ENCODE data around the gene MRPL54.

MRPL54 gene

GRCh38 chr19:3783660-3784584 is 21.4 kb downstream of the MRPL54 start:
- peak; percentile 66 for ATAC-seq
- TF ChIP-seq GLIS3 (CRISPR knock-in tag; IDR thresholded peaks at IDR 0.05) (no peak), TSHZ2 (CRISPR knock-in tag; IDR thresholded peaks at IDR 0.05) (no peak), ZC3H10 (CRISPR knock-in tag; IDR thresholded peaks at IDR 0.05) (no peak), ISL1 (CRISPR knock-in tag; IDR thresholded peaks at IDR 0.05) (no peak), TOX (CRISPR knock-in tag; IDR thresholded peaks at IDR 0.05; ENCODE audit: borderline replicate concordance) (no peak), ZNF565 (CRISPR knock-in tag; conservative IDR thresholded peaks at IDR 0.05; ENCODE audit: low read depth) (no peak), ESRRG (CRISPR knock-in tag; IDR thresholded peaks at IDR 0.05) (no peak), PPARA (CRISPR knock-in tag; IDR thresholded peaks at IDR 0.05; ENCODE audit: borderline replicate concordance) (no peak)

DNA sequence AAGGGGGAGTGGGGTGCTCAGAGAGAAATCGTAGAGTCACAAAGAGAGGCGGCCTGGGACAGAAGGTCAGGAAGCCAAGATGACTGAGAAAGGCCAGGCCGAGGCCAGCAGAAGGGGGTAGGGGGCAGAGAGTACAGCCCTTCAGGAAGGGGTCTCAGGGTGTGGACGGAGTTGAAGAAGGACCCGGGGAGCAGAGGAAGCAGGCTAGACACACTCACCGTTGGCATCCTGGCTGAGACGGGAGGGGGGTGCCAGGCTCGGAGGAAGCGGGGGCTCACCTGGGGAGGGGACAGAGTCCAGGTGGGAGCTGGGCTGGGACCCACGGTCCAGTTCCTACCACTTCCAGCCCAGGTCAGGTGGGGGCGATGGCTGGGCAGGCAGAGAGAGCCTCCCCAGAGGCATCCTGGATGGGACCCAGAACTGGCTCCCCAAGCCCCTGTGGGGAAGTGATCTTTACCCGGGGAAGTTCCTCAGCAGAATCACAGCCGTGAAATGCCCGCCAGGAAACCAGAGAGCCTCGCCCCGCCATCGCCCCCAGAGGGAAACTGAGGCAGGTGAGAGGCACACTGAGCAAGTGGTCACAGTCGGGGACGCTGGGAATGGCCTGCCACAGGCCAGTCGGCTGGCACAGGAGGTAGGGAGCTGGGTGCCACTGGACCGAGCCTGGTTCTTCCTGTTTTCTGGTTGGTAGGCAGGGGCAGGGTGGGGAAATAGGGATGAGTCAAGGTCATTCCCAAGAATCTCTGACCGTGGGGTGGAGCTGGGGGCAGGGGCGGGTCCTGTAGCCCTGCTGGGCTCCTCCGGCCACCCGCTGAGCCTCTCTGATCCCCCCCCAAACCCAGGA is 22.3 kb downstream of the MRPL54 start:
- TF ChIP-seq ARNTL (CRISPR knock-in tag; IDR thresholded peaks at IDR 0.05; ENCODE audit: borderline replicate concordance, low read depth) (no peak), CREB5 (CRISPR knock-in tag; IDR thresholded peaks at IDR 0.05; ENCODE audit: low read depth) (no peak), CSDC2 (CRISPR knock-in tag; IDR thresholded peaks at IDR 0.05) (no peak), ZNF70 (CRISPR knock-in tag; IDR thresholded peaks at IDR 0.05) (no peak), TOX (CRISPR knock-in tag; IDR thresholded peaks at IDR 0.05; ENCODE audit: borderline replicate concordance) (no peak), GLIS3 (CRISPR knock-in tag; IDR thresholded peaks at IDR 0.05) (no peak), PPARA (CRISPR knock-in tag; IDR thresholded peaks at IDR 0.05; ENCODE audit: borderline replicate concordance) (no peak), TCF4 (CRISPR knock-in tag; IDR thresholded peaks at IDR 0.05; ENCODE audit: borderline replicate concordance) (no peak), ZFP3 (CRISPR knock-in tag; IDR thresholded peaks at IDR 0.05) (no peak), SNAI2 (CRISPR knock-in tag; IDR thresholded peaks at IDR 0.05) (no peak), ESRRG (CRISPR knock-in tag; IDR thresholded peaks at IDR 0.05) (no peak), OSR1 (CRISPR knock-in tag; IDR thresholded peaks at IDR 0.05) (no peak), POU6F1 (CRISPR knock-in tag; IDR thresholded peaks at IDR 0.05; ENCODE audit: borderline replicate concordance, low read depth) (no peak), ZC3H10 (CRISPR knock-in tag; IDR thresholded peaks at IDR 0.05) (no peak), ZFP30 (CRISPR knock-in tag; IDR thresholded peaks at IDR 0.05) (no peak), RARB (CRISPR knock-in tag; IDR thresholded peaks at IDR 0.05) (no peak), ZNF565 (CRISPR knock-in tag; conservative IDR thresholded peaks at IDR 0.05; ENCODE audit: low read depth) (no peak), ZNF8 (CRISPR knock-in tag; IDR thresholded peaks at IDR 0.05) (no peak)
- TF ChIP-seq, protein P1, sequence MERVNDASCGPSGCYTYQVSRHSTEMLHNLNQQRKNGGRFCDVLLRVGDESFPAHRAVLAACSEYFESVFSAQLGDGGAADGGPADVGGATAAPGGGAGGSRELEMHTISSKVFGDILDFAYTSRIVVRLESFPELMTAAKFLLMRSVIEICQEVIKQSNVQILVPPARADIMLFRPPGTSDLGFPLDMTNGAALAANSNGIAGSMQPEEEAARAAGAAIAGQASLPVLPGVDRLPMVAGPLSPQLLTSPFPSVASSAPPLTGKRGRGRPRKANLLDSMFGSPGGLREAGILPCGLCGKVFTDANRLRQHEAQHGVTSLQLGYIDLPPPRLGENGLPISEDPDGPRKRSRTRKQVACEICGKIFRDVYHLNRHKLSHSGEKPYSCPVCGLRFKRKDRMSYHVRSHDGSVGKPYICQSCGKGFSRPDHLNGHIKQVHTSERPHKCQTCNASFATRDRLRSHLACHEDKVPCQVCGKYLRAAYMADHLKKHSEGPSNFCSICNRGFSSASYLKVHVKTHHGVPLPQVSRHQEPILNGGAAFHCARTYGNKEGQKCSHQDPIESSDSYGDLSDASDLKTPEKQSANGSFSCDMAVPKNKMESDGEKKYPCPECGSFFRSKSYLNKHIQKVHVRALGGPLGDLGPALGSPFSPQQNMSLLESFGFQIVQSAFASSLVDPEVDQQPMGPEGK (CRISPR knock-in tag; IDR thresholded peaks at IDR 0.05; ENCODE audit: borderline replicate concordance) = no peak
- TF ChIP-seq, protein P2, sequence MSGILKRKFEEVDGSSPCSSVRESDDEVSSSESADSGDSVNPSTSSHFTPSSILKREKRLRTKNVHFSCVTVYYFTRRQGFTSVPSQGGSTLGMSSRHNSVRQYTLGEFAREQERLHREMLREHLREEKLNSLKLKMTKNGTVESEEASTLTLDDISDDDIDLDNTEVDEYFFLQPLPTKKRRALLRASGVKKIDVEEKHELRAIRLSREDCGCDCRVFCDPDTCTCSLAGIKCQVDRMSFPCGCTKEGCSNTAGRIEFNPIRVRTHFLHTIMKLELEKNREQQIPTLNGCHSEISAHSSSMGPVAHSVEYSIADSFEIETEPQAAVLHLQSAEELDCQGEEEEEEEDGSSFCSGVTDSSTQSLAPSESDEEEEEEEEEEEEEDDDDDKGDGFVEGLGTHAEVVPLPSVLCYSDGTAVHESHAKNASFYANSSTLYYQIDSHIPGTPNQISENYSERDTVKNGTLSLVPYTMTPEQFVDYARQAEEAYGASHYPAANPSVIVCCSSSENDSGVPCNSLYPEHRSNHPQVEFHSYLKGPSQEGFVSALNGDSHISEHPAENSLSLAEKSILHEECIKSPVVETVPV (CRISPR knock-in tag; IDR thresholded peaks at IDR 0.05) = no peak
- ATAC-seq = no peak; the same call in 2 of the 3 replicates
